Measurements from ENCODE around the gene PSD4. TPM values are rescaled to one million over a fixed set of nuclear protein-coding genes. Genes with fewer than 3 reads are reported as not detected.

PSD4 gene
- total RNA-seq, 1 experiment from 2014 or later: 1.0 TPM

- Histone ChIP-seq H2AK5ac (ENCODE audit: insufficient read length, low read length) (no peak overlapping the region), H3K79me1 (ENCODE audit: insufficient read depth, low read depth, low read length, poor library complexity, severe bottlenecking) (no peaks in the 10 kb centered on the region), H2BK20ac (ENCODE audit: low read depth, low read length, poor library complexity, severe bottlenecking) (no peak overlapping the region), H3K56ac (ENCODE audit: insufficient read length, low read depth, low read length) (no peak overlapping the region), H4K91ac (ENCODE audit: insufficient read length, low read depth, low read length) (no peak overlapping the region), H4K20me1 (ENCODE audit: control insufficient read depth, insufficient read depth, insufficient read length) (no peaks in the 10 kb centered on the region), H2AFZ (ENCODE audit: low read length) (no peak overlapping the region), H4K8ac (replicated peaks; ENCODE audit: insufficient read length, low read depth, low read length) (no peak overlapping the region), H3T11ph (ENCODE audit: low read length) (no peak overlapping the region), H3K23me2 (ENCODE audit: insufficient read length, low read depth, low read length, poor library complexity, severe bottlenecking) (no peaks in the 10 kb centered on the region), H3K14ac (ENCODE audit: insufficient read depth, low read length) (no peak overlapping the region), H3K4ac (ENCODE audit: low read depth, low read length) (no peak overlapping the region), H3K23ac (ENCODE audit: insufficient read length, low read depth, low read length) (no peak overlapping the region), H3K79me2 (ENCODE audit: insufficient read depth, low read length) (no peaks in the 10 kb centered on the region), H3K27ac (ENCODE audit: insufficient read length, low read depth, low read length) (no peak overlapping the region), H2BK5ac (ENCODE audit: insufficient read length, low read length) (no peak overlapping the region), H3K9ac (ENCODE audit: extremely low read depth, insufficient read length, low read length) (no peak overlapping the region), H3K4me1 (ENCODE audit: insufficient read depth, low read length) (no peaks in the 10 kb centered on the region), H3K18ac (ENCODE audit: insufficient read length, low read depth, low read length) (no peak overlapping the region), H3K4me2 (ENCODE audit: insufficient read depth, insufficient read length, low read length) (no peak overlapping the region), H4K5ac (ENCODE audit: insufficient read length, low read depth, low read length) (no peak overlapping the region), H2BK15ac (ENCODE audit: low read depth, low read length) (no peak overlapping the region), H3K27me3 (ENCODE audit: insufficient read depth, low read length) (peaks cover 5% of the 10 kb centered on the region; the same call in 1 of the 2 replicates), H2BK12ac (ENCODE audit: insufficient read length, low read depth, low read length) (no peak overlapping the region), H2BK120ac (ENCODE audit: low read depth, low read length, poor library complexity, severe bottlenecking) (no peak overlapping the region), H3K9me3 (ENCODE audit: control insufficient read depth, low read depth, low read length) (no peaks in the 10 kb centered on the region)
- Mint-ChIP-seq H3K4me3 (no peak overlapping the region), H3K27me3 (ENCODE audit: low read depth) (peaks cover 30% of the 10 kb centered on the region), H3K9me3 (no peaks in the 10 kb centered on the region), H3K4me1 (peaks cover 19 to 22% of the 10 kb centered on the region in 2 experiments), H3K27ac (no peak overlapping the region), H3K36me3 (ENCODE audit: insufficient read depth in 1 of 3, low read depth in 3 of 3) (no peaks in the 10 kb centered on the region)
- WGBS (ENCODE audit: extremely low coverage, insufficient read length, low lambda C conversion rate): no CpG with 5 or more reads among the region's 1 CpG
- no peak for TF ChIP-seq CTCF (conservative IDR thresholded peaks at IDR 0.05)
- no peak for DNase-seq
These were observed 13.5 kb upstream of the PSD4 start for GRCh38 chr2:113160248-113160647.
